HG02678 (cell line): Measurements from ENCODE around the gene GALNT16.
"Not testable (repeated sequence)": the region's sequence is repeated elsewhere in the genome, so short reads cannot be mapped to it uniquely, and the experiment has no call there.

Experiments
- ATAC-seq: cut with Tn5 transposase; IDR thresholded peaks from one replicate; pipeline ENCODE4 v1.9.1; 2021; ENCODE audit warnings: mild to moderate bottlenecking, moderate library complexity; ENCODE audit not compliant: unreplicated experiment

Gene GALNT16

GRCh38 chr14:69259168-69259526 lies 811 bp upstream of the GALNT16 start:
- ATAC-seq: no peak

- no peak for ATAC-seq
These were observed 367 bp downstream of the GALNT16 start for GRCh38 chr14:69260190-69260860.

- ATAC-seq: peak; percentile 41
These were observed 1.1 kb downstream of the GALNT16 start for GRCh38 chr14:69260861-69261564.

GRCh38 chr14:69261761-69262331 lies 1.9 kb downstream of the GALNT16 start:
- ATAC-seq: no peak

GRCh38 chr14:69262516-69262915 lies 2.6 kb downstream of the GALNT16 start:
- no peak for ATAC-seq

GRCh38 chr14:69263364-69263763 lies 3.4 kb downstream of the GALNT16 start:
- no peak for ATAC-seq

- no peak for ATAC-seq
These were observed 3.8 kb downstream of the GALNT16 start for GRCh38 chr14:69263771-69264170.

GRCh38 chr14:69266572-69267345 lies 6.8 kb downstream of the GALNT16 start:
- no peak for ATAC-seq

GRCh38 chr14:69267492-69267891 lies 7.5 kb downstream of the GALNT16 start:
- ATAC-seq: no peak

- no peak for ATAC-seq
These were observed 8.3 kb downstream of the GALNT16 start for GRCh38 chr14:69268223-69268622.

GRCh38 chr14:69268763-69269162 lies 8.8 kb downstream of the GALNT16 start:
- no peak for ATAC-seq

- ATAC-seq: no peak
These were observed 9.4 kb downstream of the GALNT16 start for GRCh38 chr14:69269381-69269780.

GRCh38 chr14:69270097-69270496 lies 10.1 kb downstream of the GALNT16 start:
- ATAC-seq: no peak

GRCh38 chr14:69270795-69271708 lies 11.1 kb downstream of the GALNT16 start:
- ATAC-seq: no peak

GRCh38 chr14:69274321-69274720 lies 14.4 kb downstream of the GALNT16 start:
- no peak for ATAC-seq

GRCh38 chr14:69275331-69275730 lies 15.4 kb downstream of the GALNT16 start:
- no peak for ATAC-seq

- not testable (repeated sequence) for ATAC-seq
These were observed 17.4 kb downstream of the GALNT16 start for GRCh38 chr14:69277356-69277755.

- no peak for ATAC-seq
These were observed 20.9 kb downstream of the GALNT16 start for GRCh38 chr14:69280746-69281291.

- no peak for ATAC-seq
These were observed 21.7 kb downstream of the GALNT16 start for GRCh38 chr14:69281450-69282169.

GRCh38 chr14:69282448-69282847 lies 22.5 kb downstream of the GALNT16 start:
- ATAC-seq: no peak
